HFF-Myc (cell line): ENCODE measurements around the gene NR3C1.
A peak's percentile ranks its signal among the peaks of the same experiment; 100 is the strongest.

ENCODE experiments used
- DNase-seq: peaks from one replicate; pipeline ENCODE4 v3.0.0-alpha.2; 2011; ENCODE audit warnings: low read depth; ENCODE audit errors: extremely low read depth
- H3K4me3 ChIP-seq: replicated peaks from 2 replicates; pipeline ENCODE4 v1.5.1; 2011; ENCODE audit warnings: low read depth, mild to moderate bottlenecking, control low read depth, low read length
- TF ChIP-seq, protein P1 (sequence below): IDR thresholded peaks from 2 replicates; pipeline ENCODE4 v1.5.1; 2012; ENCODE audit warnings: mild to moderate bottlenecking, low read depth, low read length, control low read depth; ENCODE audit errors: missing control alignments

The NR3C1 gene

GRCh38 chr5:143443330-143443729 lies 39.8 kb upstream of the NR3C1 start:
- TF ChIP-seq, protein P1, sequence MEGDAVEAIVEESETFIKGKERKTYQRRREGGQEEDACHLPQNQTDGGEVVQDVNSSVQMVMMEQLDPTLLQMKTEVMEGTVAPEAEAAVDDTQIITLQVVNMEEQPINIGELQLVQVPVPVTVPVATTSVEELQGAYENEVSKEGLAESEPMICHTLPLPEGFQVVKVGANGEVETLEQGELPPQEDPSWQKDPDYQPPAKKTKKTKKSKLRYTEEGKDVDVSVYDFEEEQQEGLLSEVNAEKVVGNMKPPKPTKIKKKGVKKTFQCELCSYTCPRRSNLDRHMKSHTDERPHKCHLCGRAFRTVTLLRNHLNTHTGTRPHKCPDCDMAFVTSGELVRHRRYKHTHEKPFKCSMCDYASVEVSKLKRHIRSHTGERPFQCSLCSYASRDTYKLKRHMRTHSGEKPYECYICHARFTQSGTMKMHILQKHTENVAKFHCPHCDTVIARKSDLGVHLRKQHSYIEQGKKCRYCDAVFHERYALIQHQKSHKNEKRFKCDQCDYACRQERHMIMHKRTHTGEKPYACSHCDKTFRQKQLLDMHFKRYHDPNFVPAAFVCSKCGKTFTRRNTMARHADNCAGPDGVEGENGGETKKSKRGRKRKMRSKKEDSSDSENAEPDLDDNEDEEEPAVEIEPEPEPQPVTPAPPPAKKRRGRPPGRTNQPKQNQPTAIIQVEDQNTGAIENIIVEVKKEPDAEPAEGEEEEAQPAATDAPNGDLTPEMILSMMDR: no peak
- DNase-seq: no peak

GRCh38 chr5:143442385-143442784 lies 38.9 kb upstream of the NR3C1 start:
- H3K4me3 ChIP-seq: no peak overlapping the region
- no peak for DNase-seq
- TF ChIP-seq, protein P1: no peak

More at GRCh38 chr5:143443330-143443729, 39.8 kb upstream of the NR3C1 start:
- H3K4me3 ChIP-seq: no peak overlapping the region

GRCh38 chr5:143440448-143441115 lies 37.1 kb upstream of the NR3C1 start:
- TF ChIP-seq, protein P1: no peak
- H3K4me3 ChIP-seq: no peak overlapping the region
- peak; percentile 17 for DNase-seq

DNA sequence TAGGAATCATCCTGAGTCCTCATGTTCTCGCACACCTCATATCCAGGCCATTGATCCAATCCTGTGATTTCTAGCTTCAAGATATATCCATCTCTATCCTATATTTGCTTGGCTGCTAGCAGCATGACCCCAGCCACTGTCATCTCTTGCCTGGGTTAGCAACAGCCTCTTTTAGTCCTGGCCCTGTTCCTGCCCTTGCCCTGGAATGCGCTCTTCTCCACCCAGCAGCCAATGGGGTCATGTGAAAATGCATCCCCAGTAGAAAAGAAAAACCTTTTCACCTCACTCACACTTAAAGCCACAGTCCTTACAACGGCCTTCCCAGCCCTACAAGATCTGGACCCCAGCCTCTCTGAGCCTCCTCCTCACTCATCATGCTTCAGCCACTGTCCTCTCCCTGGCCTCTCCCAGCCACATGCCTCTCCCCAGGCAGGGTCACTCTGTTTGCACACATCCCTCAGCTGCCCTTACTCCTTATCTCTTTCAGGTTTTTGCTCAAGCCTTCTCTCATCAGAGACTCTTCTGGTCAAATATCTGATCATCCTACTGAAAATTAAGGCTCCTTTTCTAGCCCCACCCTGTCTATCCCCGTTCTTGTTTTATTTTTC lies 34.3 kb upstream of the NR3C1 start:
- no peak overlapping the region for H3K4me3 ChIP-seq
- DNase-seq: no peak
- TF ChIP-seq, protein P1: no peak

GRCh38 chr5:143436871-143437270 lies 33.4 kb upstream of the NR3C1 start:
- TF ChIP-seq, protein P1: no peak
- no peak for DNase-seq
- H3K4me3 ChIP-seq: no peak overlapping the region

DNA sequence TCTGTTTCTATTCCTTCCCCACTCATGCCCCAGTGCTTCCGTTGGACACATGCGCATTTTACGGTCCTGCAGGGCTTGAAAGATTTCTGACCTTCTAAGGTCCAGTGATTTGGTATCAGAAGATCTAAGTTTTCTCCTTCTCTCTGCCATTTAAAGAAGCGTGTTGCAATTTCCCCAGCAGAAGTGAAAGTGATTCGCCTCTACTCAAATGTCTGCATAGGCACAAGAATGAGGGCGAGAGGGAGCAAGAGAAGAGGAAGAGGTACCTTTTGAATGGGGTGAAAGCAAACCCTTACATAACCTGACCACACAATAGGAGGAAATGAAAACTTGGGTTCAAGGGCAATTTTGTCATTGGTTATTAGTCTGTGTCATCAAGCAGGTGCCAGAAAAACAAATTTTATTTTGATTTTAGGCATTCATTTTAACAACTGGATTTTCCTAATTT lies 31.7 kb upstream of the NR3C1 start:
- no peak for DNase-seq
- TF ChIP-seq, protein P1: no peak
- H3K4me3 ChIP-seq: no peak overlapping the region
